ENCODE data around the gene TUBA3E. TPM values are rescaled to one million over a fixed set of nuclear protein-coding genes. Genes with fewer than 3 reads are reported as not detected.

The TUBA3E gene
- total and polyA plus RNA-seq, 9 of the 15 experiments (the other 6 are each of a cell fraction or from before 2014, with no cell fraction given): 0.09 to 0.30 (median 0.13) TPM; not detected in 3

DNA sequence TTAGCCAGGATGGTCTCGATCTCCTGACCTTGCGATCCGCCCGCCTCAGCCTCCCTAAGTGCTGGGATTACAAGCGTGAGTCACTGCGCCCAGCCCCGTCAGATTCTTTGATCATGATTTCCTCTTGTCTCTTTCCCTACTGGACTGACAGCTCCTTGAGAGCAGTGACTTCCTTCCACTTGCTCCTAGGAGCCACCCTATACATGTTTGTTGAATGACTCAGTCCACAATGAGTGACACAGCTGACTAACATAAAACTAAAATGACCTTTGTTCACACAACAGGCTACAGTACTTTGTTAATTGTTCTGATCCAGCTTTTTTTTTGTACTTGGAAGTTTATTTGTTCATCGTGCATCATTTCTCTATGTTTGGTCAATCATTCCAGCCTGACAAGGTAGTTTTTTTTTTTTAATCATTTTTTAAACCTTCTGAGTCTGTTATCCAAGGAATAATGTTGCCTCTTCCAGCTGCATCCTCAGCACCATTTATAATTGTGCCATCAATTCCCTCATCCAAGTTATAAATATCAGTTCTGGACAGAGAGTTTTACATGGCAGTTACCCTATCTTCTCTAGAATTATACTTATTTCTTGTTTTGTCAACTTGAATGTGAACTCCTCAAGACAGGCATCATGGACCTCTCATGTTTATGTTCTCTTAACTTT is 42.9 kb upstream of the TUBA3E start (continued):
- TF ChIP-seq PCBP2 (IDR thresholded peaks at IDR 0.05; ENCODE audit: low read depth, low read length, poor library complexity, severe bottlenecking) (no peak), SMARCC2 (IDR thresholded peaks at IDR 0.05; ENCODE audit: low read depth) (0 out of 2 replicates have a peak, but pooled peaks have one; percentile 40), KLF16 (IDR thresholded peaks at IDR 0.05) (no peak), FOSL1 (tag; conservative IDR thresholded peaks at IDR 0.05) (peak; percentile 97), NUFIP1 (IDR thresholded peaks at IDR 0.05; ENCODE audit: partially characterized antibody) (no peak), ESRRA (IDR thresholded peaks at IDR 0.05; ENCODE audit: borderline replicate concordance, low read depth) (no peak), ZNF717 (CRISPR knock-in tag; IDR thresholded peaks at IDR 0.05) (no peak), ZNF551 (CRISPR knock-in tag; IDR thresholded peaks at IDR 0.05) (no peak), ZNF707 (CRISPR knock-in tag; conservative IDR thresholded peaks at IDR 0.05) (no peak), MTA3 (IDR thresholded peaks at IDR 0.05; ENCODE audit: borderline replicate concordance) (no peak), ZNF324 (CRISPR knock-in tag; IDR thresholded peaks at IDR 0.05) (no peak), CBX5 (IDR thresholded peaks at IDR 0.05; ENCODE audit: borderline replicate concordance, low read depth) (no peak), ZFP36 (IDR thresholded peaks at IDR 0.05; ENCODE audit: low read depth, low read length, partially characterized antibody) (no peak), CHD1 (IDR thresholded peaks at IDR 0.05; ENCODE audit: low read length) (no peak), MTA2 (IDR thresholded peaks at IDR 0.05; ENCODE audit: low read depth) (no peak), SMARCE1 (IDR thresholded peaks at IDR 0.05) (0 out of 2 replicates have a peak, but pooled peaks have one; percentile 45), ZNF778 (CRISPR knock-in tag; IDR thresholded peaks at IDR 0.05) (no peak), MYNN (IDR thresholded peaks at IDR 0.05) (no peak), MYNN (CRISPR knock-in tag; IDR thresholded peaks at IDR 0.05) (no peak), ZNF77 (CRISPR knock-in tag; IDR thresholded peaks at IDR 0.05) (no peak), ZNF217 (CRISPR knock-in tag; IDR thresholded peaks at IDR 0.05) (no peak), NCOA1 (IDR thresholded peaks at IDR 0.05; ENCODE audit: low read depth) (no peak), KDM2B (CRISPR knock-in tag; IDR thresholded peaks at IDR 0.05) (no peak), HCFC1 (IDR thresholded peaks at IDR 0.05; ENCODE audit: low read depth, low read length) (no peak), HOXB6 (CRISPR knock-in tag; IDR thresholded peaks at IDR 0.05; ENCODE audit: borderline replicate concordance) (no peak)
- TF ChIP-seq, protein P1, sequence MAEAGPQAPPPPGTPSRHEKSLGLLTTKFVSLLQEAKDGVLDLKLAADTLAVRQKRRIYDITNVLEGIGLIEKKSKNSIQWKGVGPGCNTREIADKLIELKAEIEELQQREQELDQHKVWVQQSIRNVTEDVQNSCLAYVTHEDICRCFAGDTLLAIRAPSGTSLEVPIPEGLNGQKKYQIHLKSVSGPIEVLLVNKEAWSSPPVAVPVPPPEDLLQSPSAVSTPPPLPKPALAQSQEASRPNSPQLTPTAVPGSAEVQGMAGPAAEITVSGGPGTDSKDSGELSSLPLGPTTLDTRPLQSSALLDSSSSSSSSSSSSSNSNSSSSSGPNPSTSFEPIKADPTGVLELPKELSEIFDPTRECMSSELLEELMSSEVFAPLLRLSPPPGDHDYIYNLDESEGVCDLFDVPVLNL (CRISPR knock-in tag; IDR thresholded peaks at IDR 0.05; ENCODE audit: low read depth): no peak
- TF ChIP-seq, protein P2, sequence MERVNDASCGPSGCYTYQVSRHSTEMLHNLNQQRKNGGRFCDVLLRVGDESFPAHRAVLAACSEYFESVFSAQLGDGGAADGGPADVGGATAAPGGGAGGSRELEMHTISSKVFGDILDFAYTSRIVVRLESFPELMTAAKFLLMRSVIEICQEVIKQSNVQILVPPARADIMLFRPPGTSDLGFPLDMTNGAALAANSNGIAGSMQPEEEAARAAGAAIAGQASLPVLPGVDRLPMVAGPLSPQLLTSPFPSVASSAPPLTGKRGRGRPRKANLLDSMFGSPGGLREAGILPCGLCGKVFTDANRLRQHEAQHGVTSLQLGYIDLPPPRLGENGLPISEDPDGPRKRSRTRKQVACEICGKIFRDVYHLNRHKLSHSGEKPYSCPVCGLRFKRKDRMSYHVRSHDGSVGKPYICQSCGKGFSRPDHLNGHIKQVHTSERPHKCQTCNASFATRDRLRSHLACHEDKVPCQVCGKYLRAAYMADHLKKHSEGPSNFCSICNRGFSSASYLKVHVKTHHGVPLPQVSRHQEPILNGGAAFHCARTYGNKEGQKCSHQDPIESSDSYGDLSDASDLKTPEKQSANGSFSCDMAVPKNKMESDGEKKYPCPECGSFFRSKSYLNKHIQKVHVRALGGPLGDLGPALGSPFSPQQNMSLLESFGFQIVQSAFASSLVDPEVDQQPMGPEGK (CRISPR knock-in tag; IDR thresholded peaks at IDR 0.05; ENCODE audit: borderline replicate concordance): no peak
- TF ChIP-seq, protein P3, sequence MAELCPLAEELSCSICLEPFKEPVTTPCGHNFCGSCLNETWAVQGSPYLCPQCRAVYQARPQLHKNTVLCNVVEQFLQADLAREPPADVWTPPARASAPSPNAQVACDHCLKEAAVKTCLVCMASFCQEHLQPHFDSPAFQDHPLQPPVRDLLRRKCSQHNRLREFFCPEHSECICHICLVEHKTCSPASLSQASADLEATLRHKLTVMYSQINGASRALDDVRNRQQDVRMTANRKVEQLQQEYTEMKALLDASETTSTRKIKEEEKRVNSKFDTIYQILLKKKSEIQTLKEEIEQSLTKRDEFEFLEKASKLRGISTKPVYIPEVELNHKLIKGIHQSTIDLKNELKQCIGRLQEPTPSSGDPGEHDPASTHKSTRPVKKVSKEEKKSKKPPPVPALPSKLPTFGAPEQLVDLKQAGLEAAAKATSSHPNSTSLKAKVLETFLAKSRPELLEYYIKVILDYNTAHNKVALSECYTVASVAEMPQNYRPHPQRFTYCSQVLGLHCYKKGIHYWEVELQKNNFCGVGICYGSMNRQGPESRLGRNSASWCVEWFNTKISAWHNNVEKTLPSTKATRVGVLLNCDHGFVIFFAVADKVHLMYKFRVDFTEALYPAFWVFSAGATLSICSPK (IDR thresholded peaks at IDR 0.05; ENCODE audit: borderline replicate concordance): no peak

Measured in K562 (cell line).